Common myeloid progenitor, CD34-positive (primary cell): ENCODE measurements around the gene CARD19.

Source experiments
- CTCF ChIA-PET: fragments of 350-600 bp; sonication (Branson Sonifier 250); formaldehyde crosslinking; loops from one replicate; lab custom pipeline; 2021; ENCODE audit warnings: antibody characterized with exemption; lab: Charles Lee
- POLR2A ChIA-PET: fragments of 350-600 bp; sonication (Branson Sonifier 250); formaldehyde crosslinking; loops from one replicate; lab custom pipeline; 2021; ENCODE audit warnings: antibody characterized with exemption; lab: Charles Lee
- DNase-seq, 3 donors: peaks; one replicate each; pipeline versions ENCODE4 v3.0.0 to v3.0.0-alpha.2; 2013
- H3K27ac ChIP-seq, 2 experiments: 1 replicate in 1 of 2; 2 replicates in 1 of 2; pipeline ENCODE4 v1.7.0; 2013; ENCODE audit warnings: inconsistent platforms in 2 of 2, low read length in 2 of 2, mild to moderate bottlenecking in 2 of 2, low read depth in 1 of 2, moderate library complexity in 1 of 2; ENCODE audit not compliant: severe bottlenecking in 2 of 2, insufficient read depth in 1 of 2, poor library complexity in 1 of 2
- H3K27me3 ChIP-seq, 5 experiments: replicated peaks in 2 of 5; 1 replicate in 3 of 5; 2 replicates in 2 of 5; pipeline versions ENCODE4 v1.6.1 to v1.7.0; 2013; ENCODE audit warnings: low read length in 4 of 5, mild to moderate bottlenecking in 2 of 5, moderate library complexity in 2 of 5, inconsistent platforms in 1 of 5; ENCODE audit not compliant: insufficient read depth in 5 of 5, control insufficient read depth in 4 of 5
- H3K36me3 ChIP-seq, 4 experiments: 1 replicate in 2 of 4; 2 replicates in 2 of 4; pipeline versions ENCODE4 v1.6.1 to v1.7.0; 2013; ENCODE audit warnings: low read length in 3 of 4, control low read depth in 1 of 4, mild to moderate bottlenecking in 1 of 4; ENCODE audit not compliant: control insufficient read depth in 4 of 4, insufficient read depth in 4 of 4
- H3K4me1 ChIP-seq, 4 experiments: 1 replicate in 3 of 4; 2 replicates in 1 of 4; pipeline versions ENCODE4 v1.6.1 to v1.7.1; 2013; ENCODE audit warnings: low read length in 3 of 4, mild to moderate bottlenecking in 3 of 4, control low read depth in 1 of 4, inconsistent platforms in 1 of 4, moderate library complexity in 1 of 4; ENCODE audit not compliant: control insufficient read depth in 4 of 4, insufficient read depth in 4 of 4; ENCODE audit errors: control extremely low read depth in 1 of 4
- H3K4me3 ChIP-seq, 7 experiments: 1 replicate in 4 of 7; 2 replicates in 3 of 7; pipeline versions ENCODE4 v1.5.1 to v1.7.0; 2013; ENCODE audit warnings: mild to moderate bottlenecking in 7 of 7, low read length in 6 of 7, moderate library complexity in 6 of 7, inconsistent platforms in 2 of 7, low read depth in 2 of 7, control low read depth in 1 of 7; ENCODE audit not compliant: insufficient read depth in 4 of 7, control insufficient read depth in 1 of 7; ENCODE audit errors: extremely low read depth in 1 of 7
- H3K9me3 ChIP-seq, 5 experiments: 1 replicate in 4 of 5; 2 replicates in 1 of 5; pipeline versions ENCODE4 v1.6.1 to v1.7.1; 2013; ENCODE audit warnings: low read length in 4 of 5, mild to moderate bottlenecking in 2 of 5, inconsistent platforms in 1 of 5, low read depth in 1 of 5, moderate library complexity in 1 of 5; ENCODE audit not compliant: control insufficient read depth in 4 of 5, insufficient read depth in 2 of 5; ENCODE audit errors: control extremely low read depth in 1 of 5
- WGBS: methylation state at CpG from one replicate; pipeline ENCODE4 v1.1.5; 2013; ENCODE audit not compliant: insufficient coverage; 5-methylcytosine and 5-hydroxymethylcytosine counted together

CARD19 gene

GRCh38 chr9:93095205-93096130, 549 bp upstream of the CARD19 start:
- no peaks in the 10 kb centered on the region for H3K36me3 ChIP-seq
- H3K27ac ChIP-seq = peak overlapping the region; percentile 70 to 83
- peak; percentile 97 to 99 (median 99) for DNase-seq
- peaks cover 13 to 77% (median 68%) of the 10 kb centered on the region in 4 experiments for H3K4me1 ChIP-seq
- no peaks in the 10 kb centered on the region for H3K27me3 ChIP-seq
- CTCF ChIA-PET = interaction anchor here (0.6 to 1.6 kb wide), 7 partner anchors 9 to 38 kb away, joined by 3 to 5 read pairs (median 3); partner anchors contain the start of gene NINJ1
- POLR2A ChIA-PET = interaction anchor here (0.6 to 1.6 kb wide), 3 partner anchors 31 to 283 kb away, joined by 3 to 5 read pairs (median 4); no protein-coding TSS in a partner anchor
- H3K9me3 ChIP-seq = no peaks in the 10 kb centered on the region
- WGBS = 10% methylated on average over 53 of the region's 95 CpGs
- peak overlapping the region; percentile 32 to 94 (median 72) for H3K4me3 ChIP-seq

GRCh38 chr9:93096811-93097382, 880 bp downstream of the CARD19 start:
- ChIA-PET CTCF (interaction anchor here (1.2 to 2.7 kb wide), 5 partner anchors 13 to 94 kb away, joined by 4 to 8 read pairs (median 6); partner anchors contain the start of gene NINJ1), POLR2A (interaction anchor here (0.5 to 1.5 kb wide), 2 partner anchors 38 to 144 kb away, joined by 3 to 4 read pairs; no protein-coding TSS in a partner anchor)
- H3K9me3 ChIP-seq = no peaks in the 10 kb centered on the region
- H3K4me1 ChIP-seq = peaks cover 13 to 75% (median 71%) of the 10 kb centered on the region in 4 experiments
- DNase-seq = no peak
- WGBS = 1% methylated on average over 16 of the region's 16 CpGs
- no peaks in the 10 kb centered on the region for H3K36me3 ChIP-seq
- no peaks in the 10 kb centered on the region for H3K27me3 ChIP-seq
- peak overlapping the region; percentile 80 to 98 (median 91) for H3K4me3 ChIP-seq
- peak overlapping the region; percentile 84 to 88 for H3K27ac ChIP-seq

- CTCF ChIA-PET = interaction anchor here (0.8 to 2.7 kb wide), 8 partner anchors 13 to 95 kb away, joined by 3 to 8 read pairs (median 4); no protein-coding TSS in a partner anchor
- H3K27me3 ChIP-seq = no peaks in the 10 kb centered on the region
- peak overlapping the region; percentile 84 to 88 for H3K27ac ChIP-seq
- H3K4me1 ChIP-seq = peaks cover 11 to 71% (median 69%) of the 10 kb centered on the region in 4 experiments
- POLR2A ChIA-PET = interaction anchor here (0.5 to 1.4 kb wide), 4 partner anchors 9 to 145 kb away, joined by 3 to 13 read pairs (median 4); no protein-coding TSS in a partner anchor
- DNase-seq = peak in 1 of 3 donors; percentile 29
- no peaks in the 10 kb centered on the region for H3K36me3 ChIP-seq
- no peaks in the 10 kb centered on the region for H3K9me3 ChIP-seq
- WGBS = 25% methylated on average over 6 of the region's 11 CpGs
- H3K4me3 ChIP-seq = peak overlapping the region; percentile 80 to 98 (median 91)
Measured at GRCh38 chr9:93097511-93098201, 1.6 kb downstream of the CARD19 start.

- peak overlapping the region; percentile 84 to 88 for H3K27ac ChIP-seq
- no peaks in the 10 kb centered on the region for H3K27me3 ChIP-seq
- ChIA-PET CTCF (interaction anchor here (0.6 to 2.7 kb wide), 12 partner anchors 10 to 95 kb away, joined by 3 to 8 read pairs (median 4); no protein-coding TSS in a partner anchor), POLR2A (interaction anchor here (0.6 to 1.4 kb wide), 5 partner anchors 9 to 39 kb away, joined by 3 to 13 read pairs (median 6); partner anchors contain the start of gene NINJ1)
- H3K4me1 ChIP-seq = peaks cover 11 to 66% (median 62%) of the 10 kb centered on the region in 4 experiments
- WGBS = under 1% methylated on average over 13 of the region's 15 CpGs
- peaks cover 0 to under 1% (median under 1%) of the 10 kb centered on the region in 4 experiments for H3K36me3 ChIP-seq
- peak; percentile 94 to 99 (median 99) for DNase-seq
- H3K4me3 ChIP-seq = peak overlapping the region; percentile 80 to 98 (median 91)
- peaks cover 0 to 2% (median 0%) of the 10 kb centered on the region in 5 experiments for H3K9me3 ChIP-seq
Measured at GRCh38 chr9:93098236-93098946, 2.4 kb downstream of the CARD19 start.

GRCh38 chr9:93099551-93100275, 3.7 kb downstream of the CARD19 start:
- Histone ChIP-seq H3K4me1 (peaks cover 11 to 55% (median 49%) of the 10 kb centered on the region in 4 experiments), H3K27ac (peak overlapping the region; percentile 18 to 52), H3K27me3 (no peaks in the 10 kb centered on the region), H3K36me3 (peaks cover 4 to 13% (median 5%) of the 10 kb centered on the region in 4 experiments), H3K4me3 (peak overlapping the region in 5 of 7 experiments; percentile 20 to 98 (median 26)), H3K9me3 (peaks cover 0 to 9% (median 3%) of the 10 kb centered on the region in 5 experiments)
- CTCF ChIA-PET = interaction anchor here (0.8 to 2.7 kb wide), 5 partner anchors 9 to 97 kb away, joined by 4 to 8 read pairs (median 5); no protein-coding TSS in a partner anchor
- peak in 2 of 3 donors; percentile 56 to 65 for DNase-seq
- POLR2A ChIA-PET = no interaction called here
- 70% methylated on average over 15 of the region's 16 CpGs for WGBS
